ENCODE data around the gene PMFBP1.

DNA sequence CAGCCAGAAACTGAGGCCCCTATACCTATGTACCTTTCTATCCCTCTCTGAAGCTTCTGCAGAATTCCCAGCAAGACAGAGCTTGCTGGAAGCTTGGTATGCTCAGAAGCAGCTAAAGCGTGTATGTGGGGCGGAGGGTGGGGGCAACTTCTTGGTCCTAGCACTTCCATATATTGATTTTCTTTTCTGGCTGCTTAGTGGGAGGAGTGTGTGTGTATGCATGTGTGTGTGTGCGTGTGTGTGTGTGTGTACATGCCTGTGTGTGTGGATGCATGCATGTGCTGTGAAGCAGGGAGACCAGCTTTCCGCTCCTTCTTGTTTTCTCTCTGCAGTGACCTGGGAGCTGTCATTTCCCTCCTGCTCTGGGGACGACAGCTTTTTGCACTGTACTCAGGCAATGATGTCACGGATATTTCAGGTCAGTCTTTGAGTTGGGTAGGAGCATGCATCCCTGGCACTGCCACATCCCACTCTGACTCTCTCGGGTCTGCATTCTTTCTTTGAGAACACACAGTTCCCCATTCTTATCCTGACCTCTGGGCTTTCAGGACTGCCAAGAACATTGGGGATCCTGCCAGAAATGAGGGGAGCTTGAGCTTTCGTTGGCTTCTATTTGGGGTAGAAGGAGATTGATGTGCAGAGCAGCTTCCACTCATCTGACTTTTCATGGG lies 98.3 kb downstream of the PMFBP1 start:
- TF ChIP-seq, protein P1, sequence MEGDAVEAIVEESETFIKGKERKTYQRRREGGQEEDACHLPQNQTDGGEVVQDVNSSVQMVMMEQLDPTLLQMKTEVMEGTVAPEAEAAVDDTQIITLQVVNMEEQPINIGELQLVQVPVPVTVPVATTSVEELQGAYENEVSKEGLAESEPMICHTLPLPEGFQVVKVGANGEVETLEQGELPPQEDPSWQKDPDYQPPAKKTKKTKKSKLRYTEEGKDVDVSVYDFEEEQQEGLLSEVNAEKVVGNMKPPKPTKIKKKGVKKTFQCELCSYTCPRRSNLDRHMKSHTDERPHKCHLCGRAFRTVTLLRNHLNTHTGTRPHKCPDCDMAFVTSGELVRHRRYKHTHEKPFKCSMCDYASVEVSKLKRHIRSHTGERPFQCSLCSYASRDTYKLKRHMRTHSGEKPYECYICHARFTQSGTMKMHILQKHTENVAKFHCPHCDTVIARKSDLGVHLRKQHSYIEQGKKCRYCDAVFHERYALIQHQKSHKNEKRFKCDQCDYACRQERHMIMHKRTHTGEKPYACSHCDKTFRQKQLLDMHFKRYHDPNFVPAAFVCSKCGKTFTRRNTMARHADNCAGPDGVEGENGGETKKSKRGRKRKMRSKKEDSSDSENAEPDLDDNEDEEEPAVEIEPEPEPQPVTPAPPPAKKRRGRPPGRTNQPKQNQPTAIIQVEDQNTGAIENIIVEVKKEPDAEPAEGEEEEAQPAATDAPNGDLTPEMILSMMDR (IDR thresholded peaks at IDR 0.05; ENCODE audit: low read length), result no peak
- TF ChIP-seq EZH2 (IDR thresholded peaks at IDR 0.05; ENCODE audit: borderline replicate concordance, low read length), result no peak
